ENCODE results near the gene CLIP2. TPM values are rescaled to one million over a fixed set of nuclear protein-coding genes. Genes with fewer than 3 reads are reported as not detected.

The CLIP2 gene
- total and polyA plus RNA-seq, 2 of the 8 experiments (the other 6 are each of a cell fraction or from before 2014, with no cell fraction given) = 8.3 to 41.5 TPM

GRCh38 chr7:74350751-74351150 is 61.5 kb downstream of the CLIP2 start:
- no peaks in the 10 kb centered on the region for H3K9me3 ChIP-seq (ENCODE audit: insufficient read depth in 2 of 2, low read depth in 1 of 2, low read length in 1 of 2)
- ChIA-PET CTCF (ENCODE audit: partially characterized antibody) (interaction anchor here (0.6 to 1.4 kb wide), 2 partner anchors 19 to 88 kb away, joined by 3 to 4 read pairs; no protein-coding TSS in a partner anchor), POLR2A (ENCODE audit: partially characterized antibody) (interaction anchor here (0.6 to 0.7 kb wide), 2 partner anchors 105 to 688 kb away, joined by 3 read pairs; no protein-coding TSS in a partner anchor)
- no peak overlapping the region for H2BK5ac ChIP-seq (ENCODE audit: low read depth, low read length)
- no peak overlapping the region for H3K27ac ChIP-seq (ENCODE audit: low read depth, low read length)
- no peaks in the 10 kb centered on the region for H3K4me1 ChIP-seq (replicated peaks in 1 of 4; ENCODE audit: control insufficient read depth in 3 of 4, insufficient read depth in 4 of 4, low read length in 3 of 4)
- H3K56ac ChIP-seq (replicated peaks; ENCODE audit: insufficient read length, low read depth, low read length) = no peak overlapping the region
- no peak overlapping the region for H4K91ac ChIP-seq (replicated peaks; ENCODE audit: insufficient read length, low read length)
- 95% methylated on average over 1 of the region's 1 CpG; no CpG with 5 or more reads in 1 of the 2 experiments for WGBS, 2 experiments (ENCODE audit: extremely low coverage in 1 of 2, insufficient coverage in 1 of 2, insufficient read length in 1 of 2, insufficient replicate concordance in 2 of 2, low coverage in 1 of 2, low lambda C conversion rate in 2 of 2, missing lambda C conversion rate in 1 of 2)
- H3K4ac ChIP-seq (replicated peaks; ENCODE audit: insufficient read length, low read depth, low read length) = no peak overlapping the region
- no peak overlapping the region for H3K4me3 ChIP-seq (ENCODE audit: extremely low read depth in 1 of 4, insufficient read depth in 2 of 4, low read depth in 3 of 4, low read length in 4 of 4)
- H3K79me2 ChIP-seq (ENCODE audit: control insufficient read depth in 1 of 2, insufficient read depth in 2 of 2, low read length in 2 of 2) = no peaks in the 10 kb centered on the region
- H3K18ac ChIP-seq (ENCODE audit: extremely low read depth, low read length) = no peak overlapping the region
- H2BK12ac ChIP-seq (ENCODE audit: low read depth, low read length) = no peak overlapping the region
- H3K36me3 ChIP-seq (ENCODE audit: control insufficient read depth in 2 of 4, insufficient read depth in 4 of 4, low read length in 3 of 4) = 0 out of 8 replicates have a peak, but pooled peaks cover 0 to 4% (median 0%) of the 10 kb centered on the region in 4 experiments
- H3K9ac ChIP-seq (replicated peaks in 1 of 4; ENCODE audit: extremely low read depth in 1 of 4, low read depth in 3 of 4, low read length in 3 of 4) = no peak overlapping the region
- H3K23ac ChIP-seq (ENCODE audit: insufficient read length) = no peak overlapping the region
- no peak overlapping the region for H2AK5ac ChIP-seq (ENCODE audit: low read depth, low read length)
- FAIRE-seq (no peak), DNase-seq (ENCODE audit: low read depth in 1 of 2, low spot score in 2 of 2) (no peak)
- no peak overlapping the region for H2BK120ac ChIP-seq (replicated peaks; ENCODE audit: low read depth, low read length)
- H3K14ac ChIP-seq (ENCODE audit: insufficient read length) = no peak overlapping the region
- no peak overlapping the region for H2BK15ac ChIP-seq (ENCODE audit: low read length)
- H2AFZ ChIP-seq (ENCODE audit: low read length) = no peak overlapping the region
- no peak overlapping the region for H3K4me2 ChIP-seq (ENCODE audit: insufficient read depth in 1 of 2, low read depth in 2 of 2, low read length in 2 of 2)
- H3K23me2 ChIP-seq (ENCODE audit: low read depth, low read length) = no peaks in the 10 kb centered on the region
- no peak overlapping the region for H4K8ac ChIP-seq (ENCODE audit: extremely low read depth, insufficient read depth, low read length)
- no peak overlapping the region for H4K5ac ChIP-seq (ENCODE audit: insufficient read length, low read depth, low read length)
- peaks cover 0 to 2% of the 10 kb centered on the region in 2 experiments for H4K20me1 ChIP-seq (replicated peaks in 1 of 2; ENCODE audit: control insufficient read depth in 1 of 2, insufficient read depth in 2 of 2, low read length in 2 of 2)
- no peaks in the 10 kb centered on the region for H3K27me3 ChIP-seq (replicated peaks in 1 of 4; ENCODE audit: control insufficient read depth in 3 of 4, extremely low read depth in 1 of 4, insufficient read depth in 3 of 4, low read length in 3 of 4)
- no peak for TF ChIP-seq E2F6 (IDR thresholded peaks at IDR 0.05)
- no peak for TF ChIP-seq CBX5 (IDR thresholded peaks at IDR 0.05; ENCODE audit: low read depth, low read length)
- TF ChIP-seq RAD21 (IDR thresholded peaks at IDR 0.05 in 1 of 2, conservative IDR thresholded peaks at IDR 0.05 in 1 of 2; ENCODE audit: low read depth in 2 of 2, low read length in 2 of 2) = no peak
- no peak for TF ChIP-seq HDAC6 (IDR thresholded peaks at IDR 0.05; ENCODE audit: low read depth, low read length)
- no peaks in the 10 kb centered on the region for H3K79me1 ChIP-seq (ENCODE audit: low read depth, low read length)
- H2BK20ac ChIP-seq (ENCODE audit: low read length) = no peak overlapping the region
